NCI-H345 (cell line): ENCODE measurements around the gene NLGN4X.
A peak's percentile ranks its signal among the peaks of the same experiment; 100 is the strongest.

Experiments used
- DNase-seq: peaks from one replicate; lab custom pipeline; 2025; lab: John Stamatoyannopoulos, UW

Gene NLGN4X

DNA sequence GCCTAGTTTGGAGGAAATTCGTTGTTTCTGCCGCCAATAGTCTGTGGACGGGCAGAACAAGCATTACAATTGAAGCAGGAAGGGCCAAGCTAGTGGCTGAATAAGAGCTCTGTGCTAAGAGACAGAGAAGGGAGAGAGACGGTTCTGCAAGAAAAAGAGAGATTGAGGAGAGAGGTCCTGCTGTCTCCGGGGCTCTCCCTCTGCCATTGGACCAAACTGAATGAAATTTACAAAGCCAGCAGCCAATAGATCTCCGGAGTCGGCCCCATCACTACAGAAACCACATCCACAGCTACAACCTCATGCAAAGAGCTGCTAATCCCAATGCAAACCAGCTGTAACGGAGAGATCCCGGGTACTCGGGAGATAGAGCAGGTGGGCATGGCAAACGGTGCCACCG, at the start of gene NLGN4X:
NLGN4X (minus strand) TSS at position 148 of the 400 bp plus-strand sequence. CDS start 77,401 bp downstream, outside the sequence.
- no peak for DNase-seq

DNA sequence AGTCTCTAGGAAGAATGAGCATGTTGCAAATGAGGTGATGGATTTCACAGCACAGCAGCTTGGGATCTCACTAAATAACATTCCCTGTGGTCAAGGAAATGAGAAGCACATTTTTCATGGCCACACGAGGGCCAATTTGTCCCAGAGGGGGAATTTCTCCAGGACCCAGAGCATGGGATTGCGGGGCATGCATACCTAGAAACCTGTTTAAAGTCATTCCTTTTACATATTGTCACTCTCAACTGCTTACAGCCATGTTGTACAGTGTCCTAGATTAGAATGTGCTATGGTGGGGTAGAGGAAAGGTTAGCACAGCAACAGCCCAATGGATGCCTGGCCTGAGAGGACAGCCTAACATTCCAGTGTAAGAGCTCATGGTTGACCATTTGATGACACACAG, 37.4 kb upstream of the NLGN4X start:
- no peak for DNase-seq

DNA sequence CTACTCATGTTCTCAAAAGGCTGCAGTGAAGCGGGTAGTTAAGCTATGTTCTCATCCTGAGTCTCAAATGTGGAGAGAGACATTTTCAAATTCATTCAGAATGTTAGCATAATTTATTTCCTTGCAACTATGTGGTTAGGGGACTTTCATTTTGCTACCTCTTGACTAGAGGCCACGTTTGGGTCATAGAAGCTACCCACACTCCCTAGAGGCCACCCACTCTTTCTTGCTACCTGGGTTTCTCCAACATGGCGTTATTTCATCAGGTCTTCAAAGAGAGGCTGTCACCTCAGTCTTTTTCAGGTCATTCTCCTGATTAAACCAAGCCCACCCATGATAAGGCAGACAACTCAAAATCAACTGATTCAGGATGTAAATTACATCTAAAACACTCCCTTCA, 34.3 kb upstream of the NLGN4X start:
- DNase-seq = no peak

DNA sequence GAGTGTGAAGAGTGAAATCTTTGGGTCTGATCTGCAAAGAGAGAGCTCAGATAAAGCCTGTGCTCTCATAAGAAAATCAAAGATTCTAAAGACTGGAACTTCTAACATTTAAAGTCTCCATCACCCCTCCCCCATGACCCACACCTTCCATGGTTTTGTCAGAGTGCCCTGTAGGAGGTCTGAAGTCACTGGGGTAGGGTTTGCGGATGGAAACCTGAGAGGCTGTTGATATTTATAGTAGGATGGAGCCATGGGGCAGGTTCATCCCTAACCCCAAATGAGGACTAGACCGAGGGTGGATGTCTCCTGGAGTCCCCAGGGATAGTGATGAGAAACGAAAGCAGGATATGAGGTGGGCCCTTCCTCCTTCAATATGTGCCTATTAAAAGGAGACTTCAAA, 28.4 kb upstream of the NLGN4X start:
- no peak for DNase-seq

DNA sequence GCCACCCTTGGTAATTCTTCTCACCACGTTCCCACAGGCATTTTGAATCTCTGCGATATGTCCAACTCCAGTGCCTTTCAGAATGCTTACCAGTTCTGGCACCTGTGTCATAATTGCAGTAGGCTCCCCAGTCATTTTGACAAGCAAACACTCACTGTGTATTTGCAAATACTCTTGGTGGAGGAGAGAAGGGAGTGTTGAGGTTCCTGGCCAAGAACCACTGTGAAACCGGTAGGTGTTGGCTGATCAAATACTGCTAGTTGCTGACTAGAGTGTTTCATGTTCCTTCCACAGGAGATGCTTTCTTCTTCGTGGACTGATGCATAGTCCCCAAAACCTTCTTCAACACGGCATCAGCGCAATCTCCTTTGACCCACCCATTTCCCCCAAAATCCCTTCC, 16.0 kb upstream of the NLGN4X start:
- peak; percentile 19 for DNase-seq

DNA sequence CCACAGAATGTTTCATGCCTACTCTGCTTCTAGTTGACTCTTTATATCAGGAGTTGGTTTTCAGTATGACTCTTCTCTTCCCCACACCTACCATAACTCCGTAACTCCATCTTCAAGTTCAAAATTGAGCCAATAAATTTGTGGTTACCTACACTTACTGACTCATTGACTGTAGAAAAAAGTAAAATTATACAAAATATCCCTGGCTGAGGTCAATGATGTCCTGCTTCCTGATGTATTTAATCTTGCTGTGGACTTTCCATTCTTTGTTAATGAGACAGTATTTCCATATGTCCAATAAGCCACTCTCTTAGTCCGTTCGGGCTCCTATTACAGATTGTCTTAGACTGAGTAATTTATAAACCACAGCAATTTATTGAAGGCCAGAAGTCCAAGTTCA, 9.9 kb upstream of the NLGN4X start:
- DNase-seq = no peak

DNA sequence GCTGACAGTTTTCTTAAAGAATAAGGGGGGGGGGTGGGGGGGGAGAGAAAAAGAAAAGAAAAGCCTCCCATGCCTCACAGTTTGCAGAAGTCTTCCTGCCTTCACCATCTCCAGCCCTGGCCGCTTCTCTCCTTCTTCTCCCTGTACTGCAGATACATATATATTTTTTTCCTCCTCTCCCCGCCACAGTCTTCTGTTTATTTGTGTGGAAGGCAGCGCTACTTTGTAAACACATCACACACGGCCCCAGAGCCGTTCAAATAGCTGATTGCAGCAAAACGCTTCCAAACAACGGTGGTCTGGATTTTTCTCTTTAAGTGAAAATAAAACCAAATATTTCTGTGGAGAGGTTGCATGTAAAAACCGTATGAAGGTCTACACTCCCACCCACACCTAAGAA, 732 bp downstream of the NLGN4X start:
- no peak for DNase-seq

DNA sequence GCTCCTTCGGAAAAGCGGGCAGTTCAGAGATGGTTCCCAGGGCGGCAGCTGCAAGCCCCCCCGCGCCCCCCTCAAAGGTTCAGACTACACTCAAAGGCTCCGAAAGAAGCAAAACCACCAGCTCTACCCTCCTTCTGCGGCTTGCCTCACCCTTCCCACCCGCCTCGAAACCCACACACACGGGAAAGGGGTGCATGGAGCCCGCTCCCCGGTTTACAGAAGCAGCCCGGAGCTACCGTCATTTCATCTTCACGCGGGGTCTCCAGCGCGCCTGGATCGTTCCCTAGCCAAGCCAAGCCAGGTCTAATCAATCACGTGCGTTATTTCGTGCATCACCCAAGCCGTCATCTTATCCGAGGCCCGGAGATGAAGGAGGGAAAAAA, 1.2 kb downstream of the NLGN4X start:
- no peak for DNase-seq

DNA sequence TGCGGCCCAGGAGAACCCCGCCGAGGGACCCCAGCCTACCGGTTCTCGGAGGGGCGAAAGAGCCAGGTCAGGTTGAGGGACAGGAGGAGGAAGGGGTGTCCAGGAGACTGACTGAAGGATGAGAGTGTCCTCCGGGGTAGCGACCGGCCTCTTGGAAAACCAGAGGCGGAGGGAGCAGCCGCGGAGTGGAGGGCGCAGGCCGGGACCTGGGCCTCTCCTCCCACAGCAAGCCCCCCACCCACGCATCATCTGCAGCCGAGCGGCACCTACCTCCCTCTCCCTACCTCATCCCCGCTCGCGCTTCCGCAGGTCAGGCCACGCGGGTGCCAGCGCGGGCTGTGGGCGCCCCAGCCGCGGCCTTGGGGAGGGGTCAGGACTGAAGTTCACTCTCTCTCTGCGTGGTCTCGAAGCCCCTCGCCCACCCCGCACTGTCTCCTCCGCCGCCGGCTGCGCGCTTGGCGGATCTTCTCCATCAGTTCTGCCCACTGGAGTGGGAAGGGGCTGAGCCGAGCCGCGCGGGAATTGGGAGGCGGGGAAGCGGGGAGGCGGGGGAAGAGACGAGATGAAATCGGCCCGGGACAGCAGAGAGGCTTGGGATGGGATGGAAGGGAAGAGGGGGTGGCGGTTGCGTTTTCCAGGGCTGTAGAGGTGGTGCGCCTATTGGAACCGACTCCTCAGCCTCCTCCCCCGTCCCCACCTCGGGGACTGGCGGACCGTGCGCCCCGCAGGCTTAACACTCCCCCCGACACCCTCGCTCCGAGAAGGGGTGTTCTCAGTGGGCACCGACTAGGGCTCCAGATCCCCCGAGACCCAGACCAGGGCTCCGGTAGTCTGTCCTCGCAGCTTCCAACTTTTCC, 1.8 kb downstream of the NLGN4X start:
- DNase-seq = peak; percentile 15

DNA sequence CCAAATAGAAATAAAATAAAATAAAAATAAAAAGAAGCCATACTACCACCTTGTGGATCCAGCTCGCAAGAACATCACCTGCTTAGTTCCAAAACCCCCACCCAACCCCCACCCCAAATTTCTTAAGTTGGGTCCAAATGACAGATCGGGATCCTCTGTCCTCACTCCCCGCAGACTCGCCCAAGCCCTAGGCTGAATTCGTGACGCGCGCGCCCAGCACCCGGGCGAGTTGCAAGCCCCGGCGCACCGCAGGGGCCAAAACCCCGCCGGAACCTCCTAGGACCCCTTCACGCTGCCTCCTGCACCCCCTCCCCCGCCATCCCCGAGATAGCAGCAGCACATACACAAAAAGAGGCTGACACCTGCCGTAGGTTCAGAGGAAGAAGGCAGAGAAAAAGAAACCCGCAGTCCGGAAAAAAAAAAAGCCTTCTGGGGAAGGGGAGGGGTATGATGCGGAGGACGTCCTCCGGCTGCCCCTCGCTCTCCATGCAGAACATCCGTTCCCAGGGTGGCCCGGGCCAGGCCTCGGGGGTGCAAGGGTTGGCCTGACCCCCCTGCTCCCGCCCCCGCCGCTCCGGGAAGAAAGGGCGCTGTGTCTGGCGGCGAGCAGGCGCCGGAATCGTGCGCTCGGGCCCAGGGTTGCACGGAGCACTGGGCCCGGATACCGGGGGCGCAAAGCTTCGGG, 2.6 kb downstream of the NLGN4X start:
- peak; percentile 22 for DNase-seq

DNA sequence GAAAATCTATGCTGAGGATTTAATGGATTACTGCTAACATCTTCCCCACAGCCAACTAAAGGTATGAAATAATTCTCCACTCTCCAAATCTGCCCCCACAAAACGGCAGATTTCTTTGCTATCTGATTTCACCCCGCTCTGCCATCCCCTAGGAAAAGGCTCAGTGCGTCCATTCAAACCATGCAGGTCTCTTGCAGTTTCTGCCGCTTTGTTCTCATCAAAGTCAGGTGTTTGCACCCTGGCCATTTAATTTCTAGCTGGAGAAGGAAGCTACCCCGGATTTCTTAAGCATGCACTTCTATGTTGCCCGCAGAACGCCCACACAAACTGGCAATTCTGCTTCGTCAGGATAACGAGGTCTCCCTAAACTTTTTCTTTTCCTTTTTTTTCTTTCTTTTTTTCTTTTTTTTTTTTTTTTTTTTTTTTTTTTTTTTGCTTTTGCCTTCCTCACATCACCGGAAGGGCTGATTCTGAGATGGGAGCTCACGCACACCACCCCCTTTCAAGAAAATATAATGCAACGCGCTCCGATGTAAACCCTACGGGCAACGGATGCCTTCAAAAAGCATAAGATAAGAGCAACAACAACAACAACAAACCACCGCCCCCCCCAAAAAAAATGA, 3.3 kb downstream of the NLGN4X start:
- no peak for DNase-seq

DNA sequence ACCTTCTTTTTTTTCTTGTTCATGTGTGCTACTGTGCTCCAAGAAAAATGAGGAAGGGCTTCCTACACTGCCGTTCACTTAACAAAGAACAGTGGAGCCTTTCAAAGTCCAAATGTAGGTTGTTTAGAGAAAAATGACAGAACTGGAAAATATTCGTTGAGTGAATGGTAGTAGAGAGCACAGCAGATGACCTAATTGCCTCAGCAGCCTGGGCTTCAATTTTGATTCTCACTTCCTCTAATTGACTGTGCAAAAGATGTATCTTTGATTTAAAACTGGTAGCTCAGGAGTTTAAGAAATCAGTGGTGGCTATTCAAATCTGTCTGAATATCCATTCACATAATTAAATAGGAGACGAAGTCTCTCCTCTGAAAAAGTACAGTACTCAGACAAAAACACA, 5.2 kb downstream of the NLGN4X start:
- DNase-seq = no peak

DNA sequence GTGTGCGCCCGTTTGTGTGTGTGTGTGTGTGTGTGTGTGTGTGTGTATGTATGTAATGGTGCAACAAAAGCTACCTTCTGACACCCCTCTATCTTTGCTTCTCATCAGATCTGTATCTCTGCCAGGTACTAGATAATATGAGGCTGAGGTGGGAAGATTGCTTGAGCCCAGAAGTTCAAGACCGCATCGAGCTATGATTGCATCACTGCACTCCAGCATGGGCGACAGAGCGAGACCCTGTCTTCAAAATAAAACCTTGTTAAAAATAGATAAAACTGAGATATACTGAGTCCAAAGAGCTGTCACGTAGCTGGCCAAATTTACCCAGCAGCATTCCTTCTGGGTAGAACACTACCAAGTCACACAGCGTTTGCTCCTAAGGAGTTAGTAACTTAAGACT, 18.4 kb downstream of the NLGN4X start:
- no peak for DNase-seq

DNA sequence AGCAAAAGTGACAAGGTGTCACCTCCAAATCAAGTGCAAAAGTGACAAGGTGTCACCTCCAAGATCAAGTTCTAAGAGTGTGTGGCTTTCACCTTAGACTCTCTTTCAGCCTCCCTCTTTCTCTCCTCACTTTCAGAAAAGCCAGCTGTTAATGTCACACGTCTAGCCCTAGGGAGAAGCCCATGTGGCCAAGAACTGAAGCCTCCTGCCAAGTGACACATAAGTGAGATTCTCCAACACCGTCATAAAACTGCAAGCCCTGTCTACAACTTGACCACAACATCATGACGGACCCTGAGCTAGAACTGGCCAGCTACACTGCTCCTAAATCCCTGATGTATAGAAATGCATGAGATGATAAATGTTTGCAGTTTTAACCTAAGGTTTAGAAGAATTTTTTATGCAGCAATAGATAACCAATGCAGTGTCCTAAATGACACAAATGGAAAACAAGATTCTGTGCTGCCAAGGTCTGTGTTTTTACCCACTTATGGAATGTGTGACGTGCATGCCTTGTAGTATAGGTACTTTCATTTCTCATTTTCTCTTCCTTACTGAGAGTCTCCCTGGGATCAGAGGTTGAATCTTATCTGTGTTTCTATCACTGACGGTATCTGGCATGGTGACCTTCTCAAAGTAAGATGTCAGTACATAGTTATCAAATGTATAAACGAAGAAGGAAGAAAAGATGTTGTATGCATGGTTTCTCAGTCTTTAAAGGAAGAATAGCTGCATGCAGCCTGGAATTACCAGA, 25.0 kb downstream of the NLGN4X start:
- no peak for DNase-seq

DNA sequence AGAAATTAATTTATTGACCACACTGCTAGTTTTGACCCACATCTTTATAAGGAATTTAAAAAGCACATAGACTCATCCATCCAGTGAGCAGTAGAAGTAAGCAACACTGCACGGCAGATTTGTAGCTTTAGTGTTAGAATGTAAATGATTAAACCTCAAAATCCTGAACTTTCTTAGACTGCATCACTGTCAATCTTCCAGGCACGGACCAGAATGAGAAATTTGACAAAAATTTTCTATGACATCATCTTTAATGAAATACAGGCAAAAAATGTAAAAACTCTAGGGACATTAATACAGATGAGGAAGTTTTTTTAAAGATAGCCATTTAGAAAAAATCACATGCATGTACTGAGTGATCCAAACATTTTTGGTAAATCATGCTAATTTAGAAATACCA, 29.2 kb downstream of the NLGN4X start:
- DNase-seq = no peak

DNA sequence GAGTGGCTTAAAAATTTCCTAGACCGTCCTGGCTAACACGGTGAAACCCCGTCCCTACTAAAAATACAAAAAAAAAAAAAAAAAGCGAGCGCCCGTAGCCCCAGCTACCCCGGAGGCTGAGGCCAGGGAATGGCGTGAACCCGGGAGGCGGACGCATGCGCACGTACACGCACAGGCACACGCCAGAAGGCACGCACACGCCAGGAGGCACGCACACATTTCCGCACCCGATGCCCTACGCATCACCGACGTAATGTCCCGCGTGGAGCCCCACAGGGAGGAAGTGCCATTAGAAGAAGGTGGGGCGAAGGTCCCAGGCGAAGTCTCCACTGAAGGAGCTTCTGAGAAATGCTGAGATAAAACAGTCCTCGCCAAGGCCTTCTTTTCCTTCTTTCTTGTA, 41.4 kb downstream of the NLGN4X start:
- DNase-seq = no peak

DNA sequence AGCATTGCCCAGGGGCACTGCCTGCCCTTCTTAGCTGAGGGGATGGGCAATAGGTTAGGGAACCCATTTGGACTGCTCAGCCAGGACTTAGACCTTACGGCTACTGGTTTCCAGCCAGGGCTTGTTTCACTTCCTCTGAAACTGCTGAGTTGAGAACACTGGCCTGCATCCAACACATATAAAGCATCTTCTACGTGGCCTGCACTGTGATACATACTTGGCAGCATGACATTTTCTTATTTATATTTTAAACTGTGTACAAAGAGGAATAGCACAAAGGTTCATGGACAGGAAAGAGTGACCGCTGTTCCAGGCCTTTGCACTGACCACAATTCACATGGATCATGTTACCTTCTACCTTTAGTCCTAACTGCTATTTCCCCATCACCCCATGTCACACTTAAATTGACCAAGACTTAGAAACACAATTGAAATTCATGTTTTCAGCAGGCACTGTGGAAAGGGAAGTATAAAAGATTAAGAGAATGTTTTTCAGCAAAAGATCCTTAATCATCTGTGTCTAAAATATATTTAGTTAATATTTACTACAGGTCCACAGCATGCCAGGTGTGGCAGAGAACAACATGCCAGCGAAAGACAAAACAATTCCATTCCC, 43.7 kb downstream of the NLGN4X start:
- DNase-seq = peak; percentile 30

DNA sequence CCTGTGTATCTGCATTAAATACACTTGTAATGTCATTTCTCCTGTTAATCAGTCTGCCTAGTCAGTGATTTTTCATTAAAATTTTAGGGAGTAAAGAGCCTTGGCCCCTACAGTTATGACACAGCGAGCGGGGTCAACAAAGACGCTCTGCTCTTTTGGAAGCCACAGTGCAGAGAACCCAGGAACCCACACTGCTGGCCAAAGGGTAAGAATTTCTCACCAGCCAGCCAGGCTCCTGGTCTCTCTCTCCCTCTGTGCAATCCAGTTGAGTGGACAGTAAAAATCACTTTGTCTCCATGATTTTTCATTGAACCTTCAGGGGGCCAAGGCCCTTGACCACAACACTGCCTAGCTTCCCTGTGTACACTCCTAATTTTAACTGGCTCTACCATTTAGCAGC, 52.8 kb downstream of the NLGN4X start:
- no peak for DNase-seq

DNA sequence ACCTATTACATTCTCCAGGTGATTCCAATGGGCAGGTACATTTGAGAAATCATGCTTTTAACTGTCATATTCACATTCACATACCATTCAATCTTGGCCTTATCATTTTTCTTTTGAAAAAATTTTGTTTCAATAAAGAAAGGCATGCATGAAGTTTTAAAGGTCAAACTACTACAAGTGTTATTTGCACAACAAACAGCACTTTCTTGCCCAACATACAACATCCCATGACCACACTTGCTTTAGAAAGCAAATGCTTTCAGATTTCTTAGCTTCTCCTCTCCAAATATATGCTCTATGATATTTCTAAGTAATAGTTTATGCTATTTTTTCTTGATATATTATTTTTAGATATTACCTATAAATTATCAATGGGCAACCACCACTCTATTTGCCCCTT, 58.2 kb downstream of the NLGN4X start:
- DNase-seq = no peak

DNA sequence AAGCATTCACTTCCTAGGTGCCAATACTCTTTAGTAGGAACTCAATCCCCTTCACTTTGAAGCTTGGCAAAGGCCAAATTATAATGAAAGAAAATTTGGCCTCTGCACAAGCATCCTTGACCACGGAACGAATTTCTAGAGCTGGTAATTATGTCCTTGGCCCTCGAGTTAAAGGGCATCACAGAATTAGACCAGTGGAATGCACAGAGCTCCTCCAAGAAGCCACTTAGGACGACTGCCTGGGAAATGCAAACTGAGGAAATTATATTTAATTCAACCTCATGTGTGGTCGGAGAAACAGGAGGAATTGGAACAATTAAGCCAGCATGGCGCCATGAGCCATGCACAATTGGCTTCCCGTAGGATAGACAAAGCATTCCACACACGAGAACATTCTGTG, 59.3 kb downstream of the NLGN4X start:
- no peak for DNase-seq

DNA sequence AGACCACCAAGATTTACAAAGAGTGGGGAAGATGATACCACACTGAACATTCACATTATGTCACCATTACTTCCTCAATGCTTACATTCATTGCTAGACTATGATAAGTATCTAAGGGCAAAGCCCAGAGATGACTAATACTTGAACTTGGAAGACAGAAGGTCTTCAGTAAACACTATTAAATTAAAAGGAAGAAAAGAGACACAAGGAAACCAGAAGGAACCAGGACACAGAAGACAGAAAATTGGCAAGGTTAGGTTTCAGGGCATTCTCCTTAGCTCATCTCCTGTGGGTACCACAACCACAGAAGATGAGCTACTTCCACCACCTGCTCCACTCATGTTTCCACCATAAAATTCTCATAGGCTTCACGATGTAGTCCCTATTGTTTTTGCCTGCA, 64.9 kb downstream of the NLGN4X start:
- no peak for DNase-seq

DNA sequence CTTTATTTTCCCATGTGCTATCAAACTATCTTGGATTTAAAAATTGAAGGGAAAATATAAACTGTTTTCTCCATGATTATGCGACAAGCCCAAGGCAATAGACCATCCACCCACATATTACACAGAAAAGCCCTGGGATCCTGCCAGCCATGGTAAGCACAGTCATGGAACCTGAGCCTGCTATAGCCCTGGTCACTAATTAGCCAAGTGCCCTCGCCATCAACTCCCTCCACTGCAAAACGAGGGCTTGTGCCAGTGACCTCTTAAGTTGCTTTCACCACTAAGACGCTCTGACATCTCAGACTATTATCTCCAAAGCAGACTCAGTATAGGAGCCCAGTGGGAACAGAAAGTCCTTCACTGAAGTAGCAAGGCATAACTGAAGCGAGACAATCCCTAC, 69.2 kb downstream of the NLGN4X start:
- no peak for DNase-seq
